NB4 (cell line): ENCODE measurements around the gene HDAC4.

Experiments used
- DNase-seq: peaks from one replicate; pipeline ENCODE4 v3.0.0; 2010; ENCODE audit warnings: low read depth
- H3K4me3 ChIP-seq: one replicate; pipeline ENCODE4 v1.5.1; 2011; ENCODE audit warnings: mild to moderate bottlenecking, low read depth, low read length, moderate library complexity
- MAX ChIP-seq: IDR thresholded peaks from 2 replicates; pipeline ENCODE4 v1.6.1; 2011; ENCODE audit warnings: low read depth, low read length
- MYC ChIP-seq: IDR thresholded peaks from 2 replicates; pipeline ENCODE4 v1.6.1; 2011; ENCODE audit warnings: low read depth, low read length
- POLR2A ChIP-seq: IDR thresholded peaks from 2 replicates; pipeline ENCODE4 v1.6.1; 2011; ENCODE audit warnings: mild to moderate bottlenecking; ENCODE audit not compliant: insufficient read length; ENCODE audit errors: extremely low read depth
- TF ChIP-seq, protein P1 (sequence below): IDR thresholded peaks from one replicate; pipeline ENCODE4 v1.5.1; 2012; ENCODE audit warnings: low read depth, low read length

HDAC4 gene

DNA sequence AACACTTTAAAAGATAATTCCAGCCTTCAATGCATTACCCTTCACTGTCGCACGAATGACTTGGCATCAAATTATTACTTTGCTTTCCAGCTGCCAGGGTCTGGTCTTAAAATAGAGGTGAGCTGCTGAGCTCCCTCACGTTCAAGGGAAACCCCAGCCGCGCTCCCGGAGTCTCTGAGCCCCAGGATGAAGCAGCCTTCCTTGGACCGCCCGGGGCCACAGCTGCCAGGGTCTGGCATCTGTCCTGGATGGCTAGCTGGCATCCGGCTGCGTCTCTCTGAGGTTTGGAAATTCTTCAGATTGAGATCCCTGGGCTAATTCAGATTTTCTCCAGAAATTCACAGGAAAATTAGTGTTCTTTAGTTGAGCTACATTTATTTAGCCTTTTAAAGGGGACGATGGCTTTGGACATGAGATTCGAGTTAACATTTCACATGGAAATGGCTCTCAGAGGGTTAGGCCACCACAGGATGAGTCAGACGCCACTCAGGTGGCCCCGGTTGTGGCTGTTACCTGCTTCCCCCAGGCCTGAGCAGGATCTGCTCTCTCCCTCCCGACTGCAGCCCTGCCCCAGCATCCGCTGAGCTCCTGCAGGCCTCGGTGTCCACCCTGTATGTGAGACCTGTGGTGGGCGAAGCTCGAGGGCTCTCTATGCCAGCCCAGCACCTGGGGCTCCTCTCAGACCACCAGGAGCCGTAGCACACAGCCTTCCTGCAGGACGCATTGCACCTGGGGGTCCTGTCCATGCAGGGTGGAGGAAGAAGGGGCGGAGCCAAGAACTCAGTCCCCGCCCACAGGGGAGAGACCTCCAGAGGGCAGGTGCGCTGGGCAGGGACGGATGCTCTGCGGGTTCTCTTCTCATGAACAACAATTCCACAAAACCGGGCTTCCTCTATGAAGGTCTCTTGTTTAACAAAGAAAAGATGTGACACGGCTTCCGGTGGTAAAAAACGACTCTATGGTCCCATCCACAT is 297.4 kb downstream of the HDAC4 start:
- H3K4me3 ChIP-seq = no peak overlapping the region
- no peak for DNase-seq
- no peak for TF ChIP-seq MAX
- TF ChIP-seq, protein P1, sequence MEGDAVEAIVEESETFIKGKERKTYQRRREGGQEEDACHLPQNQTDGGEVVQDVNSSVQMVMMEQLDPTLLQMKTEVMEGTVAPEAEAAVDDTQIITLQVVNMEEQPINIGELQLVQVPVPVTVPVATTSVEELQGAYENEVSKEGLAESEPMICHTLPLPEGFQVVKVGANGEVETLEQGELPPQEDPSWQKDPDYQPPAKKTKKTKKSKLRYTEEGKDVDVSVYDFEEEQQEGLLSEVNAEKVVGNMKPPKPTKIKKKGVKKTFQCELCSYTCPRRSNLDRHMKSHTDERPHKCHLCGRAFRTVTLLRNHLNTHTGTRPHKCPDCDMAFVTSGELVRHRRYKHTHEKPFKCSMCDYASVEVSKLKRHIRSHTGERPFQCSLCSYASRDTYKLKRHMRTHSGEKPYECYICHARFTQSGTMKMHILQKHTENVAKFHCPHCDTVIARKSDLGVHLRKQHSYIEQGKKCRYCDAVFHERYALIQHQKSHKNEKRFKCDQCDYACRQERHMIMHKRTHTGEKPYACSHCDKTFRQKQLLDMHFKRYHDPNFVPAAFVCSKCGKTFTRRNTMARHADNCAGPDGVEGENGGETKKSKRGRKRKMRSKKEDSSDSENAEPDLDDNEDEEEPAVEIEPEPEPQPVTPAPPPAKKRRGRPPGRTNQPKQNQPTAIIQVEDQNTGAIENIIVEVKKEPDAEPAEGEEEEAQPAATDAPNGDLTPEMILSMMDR = no peak
- no peak for TF ChIP-seq POLR2A
- TF ChIP-seq MYC = no peak

DNA sequence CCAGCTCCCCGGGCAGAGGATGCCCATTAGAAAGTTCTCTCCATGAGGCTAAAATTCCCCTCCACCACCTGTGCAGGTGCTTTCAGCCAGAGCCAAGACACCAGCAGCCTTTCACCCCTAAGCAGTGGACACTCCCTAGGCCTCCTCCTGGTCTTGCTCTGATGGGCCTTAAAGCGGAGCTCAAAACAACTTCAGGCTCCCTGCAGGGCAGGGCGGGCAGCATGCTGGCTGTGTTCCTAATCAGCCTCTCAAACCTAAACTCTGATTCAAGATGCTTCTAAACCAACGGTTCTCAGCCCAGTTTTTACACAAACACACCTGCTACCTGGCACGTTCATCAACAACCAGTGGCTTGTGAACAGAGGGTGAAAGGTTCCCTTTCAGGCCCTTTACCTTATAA is 298.6 kb downstream of the HDAC4 start:
- H3K4me3 ChIP-seq = no peak overlapping the region
- TF ChIP-seq MAX (no peak), MYC (no peak), POLR2A (no peak)
- TF ChIP-seq, protein P1 = no peak

GRCh38 chr2:239101807-239102206 is 299.0 kb downstream of the HDAC4 start:
- no peak for DNase-seq
- TF ChIP-seq MAX (no peak), MYC (no peak), POLR2A (no peak)
- TF ChIP-seq, protein P1 = no peak
- no peak overlapping the region for H3K4me3 ChIP-seq

More for the DNA sequence above, 298.6 kb downstream of the HDAC4 start:
- no peak for DNase-seq

- no peak for DNase-seq
- no peak overlapping the region for H3K4me3 ChIP-seq
- TF ChIP-seq POLR2A (no peak), MYC (no peak), MAX (no peak)
- TF ChIP-seq, protein P1 = no peak
Observed at GRCh38 chr2:239101071-239101470, 299.7 kb downstream of the HDAC4 start.

DNA sequence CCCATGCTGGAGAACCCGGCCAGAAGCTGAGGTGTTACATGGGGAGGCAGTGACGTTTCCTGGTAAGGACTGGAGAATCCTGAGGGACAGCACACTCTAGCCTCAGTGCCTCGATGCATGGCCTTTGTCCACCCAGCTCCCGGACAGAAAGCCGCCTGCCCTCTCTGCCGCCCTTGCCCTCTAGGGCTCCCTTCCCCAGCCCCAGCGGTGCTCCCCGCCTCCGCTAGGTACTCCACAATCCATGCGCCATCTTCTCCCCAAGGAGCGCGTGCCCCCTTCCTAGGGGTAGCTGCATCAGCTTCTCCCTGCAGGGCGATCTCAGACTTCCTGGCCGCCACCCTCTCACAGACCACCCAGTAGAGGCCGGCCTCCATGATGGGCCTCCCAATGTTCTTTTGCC is 301.3 kb downstream of the HDAC4 start:
- no peak for DNase-seq
- TF ChIP-seq MYC (no peak), POLR2A (no peak), MAX (no peak)
- TF ChIP-seq, protein P1 = no peak
- no peak overlapping the region for H3K4me3 ChIP-seq
